HL-60 (cell line): ENCODE data around the gene AKT1.

Source experiments
- DNase-seq, 2 experiments: peaks; one replicate each; pipeline ENCODE4 v3.0.0-alpha.2; 2010 to 2020; ENCODE audit warnings: low read depth in 1 of 2, low spot score in 1 of 2
- H3K27ac ChIP-seq: fragments of 250-450 bp; sonication (Bioruptor Pico); replicated peaks from 2 replicates; pipeline ENCODE4 v1.5.1; 2020; ENCODE audit warnings: mild to moderate bottlenecking, moderate library complexity
- H3K27me3 ChIP-seq: fragments of 250-450 bp; sonication (Bioruptor Pico); 2 replicates; pipeline ENCODE4 v1.5.1; 2021; ENCODE audit warnings: mild to moderate bottlenecking, moderate library complexity; ENCODE audit not compliant: insufficient read depth, poor library complexity, severe bottlenecking
- H3K4me3 ChIP-seq: replicated peaks from 2 replicates; pipeline ENCODE4 v1.5.1; 2011; ENCODE audit warnings: mild to moderate bottlenecking, control low read depth, low read length; ENCODE audit not compliant: insufficient read depth
- CTCF ChIP-seq: IDR thresholded peaks from one replicate; pipeline ENCODE4 v1.5.1; 2011; ENCODE audit warnings: low read length, control low read depth, inconsistent platforms; ENCODE audit not compliant: insufficient read depth
- GABPA ChIP-seq: IDR thresholded peaks from 2 replicates; pipeline ENCODE4 v1.6.1; 2012; ENCODE audit warnings: low read depth
- POLR2AphosphoS5 ChIP-seq: IDR thresholded peaks from 2 replicates; pipeline ENCODE4 v1.6.1; 2012; ENCODE audit warnings: low read depth
- REST ChIP-seq: IDR thresholded peaks from 2 replicates; pipeline ENCODE4 v1.6.1; 2012; ENCODE audit warnings: low read depth; ENCODE audit not compliant: insufficient replicate concordance
- SPI1 ChIP-seq: IDR thresholded peaks from 2 replicates; pipeline ENCODE4 v1.6.1; 2012; ENCODE audit warnings: low read depth, mild to moderate bottlenecking, borderline replicate concordance

AKT1 gene

GRCh38 chr14:104805326-104805678 lies 9.8 kb upstream of the AKT1 start:
- H3K27me3 ChIP-seq, result peaks cover 4% of the 10 kb centered on the region
- no peak for TF ChIP-seq GABPA
- TF ChIP-seq CTCF, result no peak
- no peak for TF ChIP-seq REST
- no peak; the same call in 1 of the 2 replicates for TF ChIP-seq POLR2AphosphoS5
- no peak for TF ChIP-seq SPI1
- no peak for DNase-seq
- H3K4me3 ChIP-seq, result no peak overlapping the region
- peak overlapping the region; percentile 68; the same call in 1 of the 2 replicates for H3K27ac ChIP-seq

GRCh38 chr14:104804481-104805325 lies 9.2 kb upstream of the AKT1 start:
- TF ChIP-seq SPI1 (peak; percentile 81), REST (no peak), POLR2AphosphoS5 (peak; percentile 43)
- peaks cover 4% of the 10 kb centered on the region for H3K27me3 ChIP-seq
- no peak for DNase-seq
- no peak overlapping the region for H3K4me3 ChIP-seq
- peak overlapping the region; percentile 68 for H3K27ac ChIP-seq

GRCh38 chr14:104803912-104804410 lies 8.4 kb upstream of the AKT1 start:
- H3K27me3 ChIP-seq, result peaks cover 4% of the 10 kb centered on the region
- peak overlapping the region; percentile 68 for H3K27ac ChIP-seq
- TF ChIP-seq GABPA (no peak), POLR2AphosphoS5 (no peak), SPI1 (no peak), CTCF (no peak)
- no peak overlapping the region for H3K4me3 ChIP-seq
- no peak for DNase-seq

GRCh38 chr14:104803280-104803911 lies 7.8 kb upstream of the AKT1 start:
- DNase-seq, result no peak
- Histone ChIP-seq H3K27me3 (peaks cover 4% of the 10 kb centered on the region), H3K27ac (peak overlapping the region; percentile 68), H3K4me3 (no peak overlapping the region)
- TF ChIP-seq SPI1, result no peak
- TF ChIP-seq REST, result no peak
- no peak for TF ChIP-seq CTCF
- no peak for TF ChIP-seq POLR2AphosphoS5
- no peak for TF ChIP-seq GABPA
